ENCODE results near the gene PDCD10.

The PDCD10 gene

DNA sequence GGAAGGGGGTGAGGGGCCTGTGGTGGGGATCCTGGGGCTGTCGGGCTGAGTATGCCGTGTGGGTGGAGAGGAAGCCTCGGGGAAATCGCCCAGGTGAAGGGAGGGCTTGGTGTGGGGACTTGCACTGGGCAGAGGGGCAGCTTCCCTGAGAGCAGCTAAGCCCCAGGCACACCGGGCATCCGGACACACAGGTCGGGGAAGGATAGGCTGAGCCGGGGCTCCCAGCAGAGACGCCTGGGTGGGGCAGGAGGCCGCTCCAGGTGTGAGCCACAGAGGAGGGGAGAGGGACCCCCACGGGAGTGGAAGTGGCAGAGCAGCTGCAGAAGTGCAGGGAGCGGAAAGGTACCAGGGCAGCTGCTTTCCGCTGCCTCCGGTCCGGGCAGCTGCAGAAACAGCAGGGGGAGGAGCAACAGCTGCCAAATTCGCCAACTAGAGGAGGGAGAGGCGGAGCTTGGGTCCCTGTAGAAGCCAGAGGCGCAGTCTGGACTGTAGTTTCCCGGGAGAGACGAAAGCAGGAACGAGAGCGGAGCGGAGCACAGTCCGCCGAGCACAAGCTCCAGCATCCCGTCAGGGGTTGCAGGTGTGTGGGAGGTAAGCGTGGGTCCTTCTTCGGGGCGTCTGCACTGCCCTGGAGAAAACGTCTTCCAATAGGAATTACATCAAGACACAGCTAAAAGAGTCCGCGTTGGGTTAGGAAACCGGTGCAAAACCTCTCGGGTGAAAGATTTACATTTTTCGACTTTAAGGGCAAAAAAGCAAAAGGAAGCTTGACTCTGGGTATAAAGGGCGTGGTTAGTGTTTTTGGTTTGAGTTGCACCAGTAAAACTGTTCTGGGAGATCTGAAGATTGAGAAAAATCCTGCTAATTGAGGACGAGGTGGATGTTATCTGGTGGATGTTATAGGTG lies 794 bp upstream of the PDCD10 start, which contains the start of gene SERPINI1:
SERPINI1 (plus strand) TSS at position 489 of the 906 bp plus-strand sequence. CDS start 53,408 bp downstream, outside the sequence.
- peak within 1 kb of the TSS; percentile 94 for H3K4me3 ChIP-seq (ENCODE audit: low read length)
- TF ChIP-seq, protein P1, sequence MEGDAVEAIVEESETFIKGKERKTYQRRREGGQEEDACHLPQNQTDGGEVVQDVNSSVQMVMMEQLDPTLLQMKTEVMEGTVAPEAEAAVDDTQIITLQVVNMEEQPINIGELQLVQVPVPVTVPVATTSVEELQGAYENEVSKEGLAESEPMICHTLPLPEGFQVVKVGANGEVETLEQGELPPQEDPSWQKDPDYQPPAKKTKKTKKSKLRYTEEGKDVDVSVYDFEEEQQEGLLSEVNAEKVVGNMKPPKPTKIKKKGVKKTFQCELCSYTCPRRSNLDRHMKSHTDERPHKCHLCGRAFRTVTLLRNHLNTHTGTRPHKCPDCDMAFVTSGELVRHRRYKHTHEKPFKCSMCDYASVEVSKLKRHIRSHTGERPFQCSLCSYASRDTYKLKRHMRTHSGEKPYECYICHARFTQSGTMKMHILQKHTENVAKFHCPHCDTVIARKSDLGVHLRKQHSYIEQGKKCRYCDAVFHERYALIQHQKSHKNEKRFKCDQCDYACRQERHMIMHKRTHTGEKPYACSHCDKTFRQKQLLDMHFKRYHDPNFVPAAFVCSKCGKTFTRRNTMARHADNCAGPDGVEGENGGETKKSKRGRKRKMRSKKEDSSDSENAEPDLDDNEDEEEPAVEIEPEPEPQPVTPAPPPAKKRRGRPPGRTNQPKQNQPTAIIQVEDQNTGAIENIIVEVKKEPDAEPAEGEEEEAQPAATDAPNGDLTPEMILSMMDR (conservative IDR thresholded peaks at IDR 0.05; ENCODE audit: low read length): no peak; the same call in 1 of the 2 replicates
- peak; percentile 84 for DNase-seq (ENCODE audit: low read depth)

DNA sequence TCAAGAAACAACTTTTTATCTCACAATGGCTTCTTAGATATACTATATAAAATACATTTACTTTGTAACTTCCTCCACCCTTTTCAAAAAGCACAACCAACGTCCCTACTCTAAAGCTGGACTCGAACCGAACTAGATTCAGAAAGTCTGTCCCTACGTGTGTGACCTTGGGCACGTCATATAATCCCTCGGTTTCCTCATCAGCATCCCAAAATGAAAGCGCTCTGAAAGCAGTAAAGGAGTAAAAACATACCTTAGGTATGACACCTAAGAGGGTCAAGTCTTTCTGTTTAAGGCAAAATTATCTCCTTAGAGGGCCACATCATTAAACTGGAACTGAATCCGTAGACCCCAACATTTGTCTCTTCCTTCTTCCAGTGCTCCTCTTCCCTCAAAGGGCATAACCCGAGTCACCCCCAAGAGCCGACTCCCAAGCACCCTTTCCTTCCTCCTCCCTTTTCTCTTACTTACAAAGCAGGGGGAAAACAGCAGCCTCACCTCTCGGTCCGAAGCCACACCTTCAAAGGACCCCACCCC lies 663 bp downstream of the PDCD10 start:
- peak; percentile 16 for DNase-seq (ENCODE audit: low read depth)
- TF ChIP-seq, protein P1 (conservative IDR thresholded peaks at IDR 0.05; ENCODE audit: low read length): no peak
- peak overlapping the region; percentile 94 for H3K4me3 ChIP-seq (ENCODE audit: low read length)

DNA sequence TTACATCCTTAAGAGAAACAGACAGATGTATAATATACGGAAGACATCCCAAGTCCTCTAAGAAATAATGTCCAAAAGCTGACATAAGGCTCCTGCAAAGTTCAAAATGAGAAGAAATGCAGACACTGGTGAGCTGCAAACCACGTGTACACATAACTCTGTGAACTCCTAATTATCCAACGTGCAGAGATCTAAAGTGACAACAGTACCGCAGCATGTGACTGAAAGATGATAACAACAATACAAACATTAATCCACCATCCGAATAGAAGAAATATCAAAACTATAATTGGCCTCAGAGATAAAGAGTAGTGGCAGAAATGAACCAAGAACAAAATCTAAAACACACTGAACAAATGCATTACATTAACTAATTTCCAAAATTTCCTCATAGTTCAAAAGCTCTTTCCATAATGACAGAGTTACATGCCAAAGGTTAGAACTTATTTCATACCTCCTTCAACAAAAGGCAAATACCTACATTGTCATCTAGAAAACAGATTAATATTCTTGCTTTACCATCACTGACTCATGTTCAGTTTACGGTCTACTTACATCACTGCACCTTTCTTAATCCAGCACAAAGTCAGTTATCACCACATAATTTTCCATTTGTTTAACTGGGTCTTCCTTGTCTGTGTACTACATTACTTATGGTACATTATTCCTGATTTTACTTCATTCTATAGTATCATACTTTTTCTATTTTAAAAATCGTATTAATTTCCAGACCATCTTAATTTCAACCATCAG lies 2.2 kb downstream of the PDCD10 start:
- TF ChIP-seq, protein P1 (conservative IDR thresholded peaks at IDR 0.05; ENCODE audit: low read length): no peak
- H3K4me3 ChIP-seq (ENCODE audit: low read length): no peak overlapping the region
- DNase-seq (ENCODE audit: low read depth): no peak

DNA sequence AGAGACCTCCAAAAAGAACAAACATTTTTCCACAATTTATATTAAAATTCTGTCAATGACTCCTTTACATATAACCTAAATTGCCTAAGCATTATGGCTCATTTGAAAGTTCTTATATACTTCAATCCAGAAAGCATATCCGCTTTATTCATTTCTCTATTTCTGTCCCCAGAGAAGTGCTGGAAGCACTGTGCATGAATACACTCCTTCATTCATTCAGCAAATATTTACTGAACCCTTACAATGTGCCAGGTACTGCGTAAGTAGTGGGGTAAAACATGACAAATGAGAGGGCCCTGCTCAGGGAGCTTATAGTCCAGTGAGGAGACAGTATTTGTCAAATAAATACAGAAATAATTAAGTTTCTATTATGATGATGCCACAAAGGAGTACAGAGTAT lies 3.3 kb downstream of the PDCD10 start:
- H3K4me3 ChIP-seq (ENCODE audit: low read length): no peak overlapping the region
- DNase-seq (ENCODE audit: low read depth): no peak
- TF ChIP-seq, protein P1 (conservative IDR thresholded peaks at IDR 0.05; ENCODE audit: low read length): no peak

DNA sequence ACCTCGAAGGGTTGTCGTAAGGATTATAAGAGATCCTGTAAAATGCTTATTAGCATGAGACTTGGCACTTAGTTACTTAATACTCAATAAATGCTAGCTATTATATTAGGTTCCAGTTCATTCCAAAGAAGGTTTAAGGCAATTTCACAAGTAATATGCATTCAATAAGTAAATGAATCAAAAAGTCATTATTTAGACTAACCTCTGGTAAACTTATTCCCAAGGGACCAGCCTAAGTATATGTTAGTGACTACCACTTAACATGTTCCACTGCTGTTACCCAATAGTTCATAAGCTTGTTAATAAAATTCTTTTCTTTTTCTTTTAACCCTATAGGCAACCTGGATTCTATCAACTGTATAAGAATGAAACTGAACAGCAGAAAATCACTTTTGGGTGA lies 5.1 kb downstream of the PDCD10 start:
- no peak overlapping the region for H3K4me3 ChIP-seq (ENCODE audit: low read length)
- no peak for DNase-seq (ENCODE audit: low read depth)
- TF ChIP-seq, protein P1 (conservative IDR thresholded peaks at IDR 0.05; ENCODE audit: low read length): no peak

DNA sequence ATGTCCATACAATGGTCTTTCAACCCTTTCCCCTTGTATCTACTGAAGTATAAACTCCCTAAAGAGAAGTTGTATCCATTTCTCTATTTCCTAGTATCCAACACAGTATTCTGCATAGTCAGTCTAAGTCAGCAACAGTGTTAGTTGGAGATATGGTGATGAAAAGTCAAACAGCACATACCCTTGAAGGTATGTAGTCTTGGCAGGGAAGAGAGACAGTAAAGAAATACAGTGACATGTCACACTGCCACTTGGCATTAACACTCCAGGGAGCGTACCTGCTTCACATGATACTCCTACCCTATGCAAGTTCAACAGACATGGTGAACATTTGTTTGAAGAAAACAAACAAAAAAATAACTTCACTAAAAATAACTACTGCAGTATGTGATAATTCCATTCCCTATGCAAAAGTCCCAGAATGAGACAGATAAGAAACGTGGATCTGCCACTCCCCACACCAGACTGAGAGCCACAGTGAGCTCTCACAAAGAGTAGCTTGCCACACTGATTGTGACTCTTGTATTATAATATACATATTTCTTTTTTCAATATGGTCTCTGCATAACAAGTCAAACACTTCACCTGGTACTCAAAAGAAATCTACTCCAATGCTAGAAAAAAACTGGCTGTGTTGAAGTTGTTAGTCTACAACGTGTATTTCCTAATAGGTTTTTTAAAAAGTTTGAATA lies 5.9 kb downstream of the PDCD10 start:
- H3K4me3 ChIP-seq (ENCODE audit: low read length): no peak overlapping the region
- TF ChIP-seq, protein P1 (conservative IDR thresholded peaks at IDR 0.05; ENCODE audit: low read length): no peak

More for the DNA sequence above, 5.9 kb downstream of the PDCD10 start:
- DNase-seq (ENCODE audit: low read depth): no peak

Measured in AG10803 (cell line).